ENCODE data around the gene CAV3. TPM values are rescaled to one million over a fixed set of nuclear protein-coding genes. Genes with fewer than 3 reads are reported as not detected.

CAV3 gene
- total RNA-seq, 1 donor from 2014 or later: not detected

DNA sequence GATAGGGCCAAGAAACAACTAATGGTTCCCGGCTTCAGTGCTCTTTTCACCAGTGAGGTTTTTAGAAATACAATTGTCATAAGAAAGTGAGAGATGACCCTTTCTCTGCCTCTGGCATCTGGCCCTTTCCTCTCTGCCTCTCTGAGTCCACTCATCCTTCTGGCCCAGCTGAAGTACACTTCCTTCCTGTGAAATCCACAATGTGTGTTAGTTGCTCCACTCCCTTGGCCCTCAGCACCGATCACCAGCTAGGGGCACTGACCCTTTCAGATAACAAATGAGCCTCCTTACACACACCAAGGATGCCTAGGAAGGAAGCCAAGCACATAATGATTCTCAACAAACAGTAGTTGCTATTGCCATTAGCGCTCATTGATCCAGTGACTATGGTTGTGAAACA lies 2.9 kb upstream of the CAV3 start:
- H3K27me3 Mint-ChIP-seq: no peaks in the 10 kb centered on the region
- H3K4me3 Mint-ChIP-seq (ENCODE audit: low read depth): no peak overlapping the region
- H3K36me3 Mint-ChIP-seq (ENCODE audit: insufficient read depth): no peaks in the 10 kb centered on the region
- peaks cover 18% of the 10 kb centered on the region for H3K4me1 Mint-ChIP-seq (ENCODE audit: low read depth)
- DNase-seq (ENCODE audit: low spot score, unreplicated experiment): no peak
- H3K9me3 Mint-ChIP-seq (ENCODE audit: low read depth): peaks cover 10% of the 10 kb centered on the region
- TF ChIP-seq, protein P1, sequence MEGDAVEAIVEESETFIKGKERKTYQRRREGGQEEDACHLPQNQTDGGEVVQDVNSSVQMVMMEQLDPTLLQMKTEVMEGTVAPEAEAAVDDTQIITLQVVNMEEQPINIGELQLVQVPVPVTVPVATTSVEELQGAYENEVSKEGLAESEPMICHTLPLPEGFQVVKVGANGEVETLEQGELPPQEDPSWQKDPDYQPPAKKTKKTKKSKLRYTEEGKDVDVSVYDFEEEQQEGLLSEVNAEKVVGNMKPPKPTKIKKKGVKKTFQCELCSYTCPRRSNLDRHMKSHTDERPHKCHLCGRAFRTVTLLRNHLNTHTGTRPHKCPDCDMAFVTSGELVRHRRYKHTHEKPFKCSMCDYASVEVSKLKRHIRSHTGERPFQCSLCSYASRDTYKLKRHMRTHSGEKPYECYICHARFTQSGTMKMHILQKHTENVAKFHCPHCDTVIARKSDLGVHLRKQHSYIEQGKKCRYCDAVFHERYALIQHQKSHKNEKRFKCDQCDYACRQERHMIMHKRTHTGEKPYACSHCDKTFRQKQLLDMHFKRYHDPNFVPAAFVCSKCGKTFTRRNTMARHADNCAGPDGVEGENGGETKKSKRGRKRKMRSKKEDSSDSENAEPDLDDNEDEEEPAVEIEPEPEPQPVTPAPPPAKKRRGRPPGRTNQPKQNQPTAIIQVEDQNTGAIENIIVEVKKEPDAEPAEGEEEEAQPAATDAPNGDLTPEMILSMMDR (IDR thresholded peaks at IDR 0.05; ENCODE audit: unreplicated experiment): no peak
- H3K27ac Mint-ChIP-seq: peak overlapping the region; percentile 7

DNA sequence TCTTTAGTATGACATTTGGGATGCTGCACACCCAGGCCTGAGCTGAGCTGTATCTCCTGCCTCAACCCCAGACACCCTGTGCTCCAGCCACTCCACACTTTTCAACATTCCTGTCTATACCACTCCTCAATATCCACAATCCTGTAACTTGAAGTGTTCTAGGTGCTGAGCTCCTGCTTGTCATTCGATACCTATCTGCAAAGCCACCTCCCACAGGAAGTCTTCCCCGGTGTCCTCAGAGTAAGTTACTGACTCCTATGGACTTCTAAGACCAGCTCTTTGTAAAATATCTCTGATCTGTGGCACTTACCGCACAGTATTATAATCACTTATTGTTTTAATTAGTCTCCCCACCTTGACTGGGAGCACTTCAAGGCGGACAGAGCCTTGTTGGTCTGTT lies 1.2 kb upstream of the CAV3 start:
- no peak overlapping the region for H3K4me3 Mint-ChIP-seq (ENCODE audit: low read depth)
- peaks cover 4% of the 10 kb centered on the region for H3K27me3 Mint-ChIP-seq
- H3K4me1 Mint-ChIP-seq (ENCODE audit: low read depth): peaks cover 16% of the 10 kb centered on the region
- H3K36me3 Mint-ChIP-seq (ENCODE audit: insufficient read depth): no peaks in the 10 kb centered on the region
- H3K9me3 Mint-ChIP-seq (ENCODE audit: low read depth): peaks cover 3% of the 10 kb centered on the region
- no peak for DNase-seq (ENCODE audit: low spot score, unreplicated experiment)
- TF ChIP-seq, protein P1 (IDR thresholded peaks at IDR 0.05; ENCODE audit: unreplicated experiment): no peak
- H3K27ac Mint-ChIP-seq: no peak overlapping the region

GRCh38 chr3:8734137-8734878 lies 706 bp downstream of the CAV3 start:
- H3K36me3 Mint-ChIP-seq (ENCODE audit: insufficient read depth): no peaks in the 10 kb centered on the region
- peaks cover 4% of the 10 kb centered on the region for H3K27me3 Mint-ChIP-seq

GRCh38 chr3:8734908-8735307 lies 1.3 kb downstream of the CAV3 start:
- Mint-ChIP-seq H3K27ac (no peak overlapping the region), H3K4me3 (ENCODE audit: low read depth) (no peak overlapping the region), H3K36me3 (ENCODE audit: insufficient read depth) (no peaks in the 10 kb centered on the region), H3K27me3 (peaks cover 4% of the 10 kb centered on the region), H3K9me3 (ENCODE audit: low read depth) (peaks cover 3% of the 10 kb centered on the region), H3K4me1 (ENCODE audit: low read depth) (peaks cover 16% of the 10 kb centered on the region)
- DNase-seq (ENCODE audit: low spot score, unreplicated experiment): no peak
- TF ChIP-seq, protein P1 (IDR thresholded peaks at IDR 0.05; ENCODE audit: unreplicated experiment): no peak

More at GRCh38 chr3:8734137-8734878, 706 bp downstream of the CAV3 start:
- DNase-seq (ENCODE audit: low spot score, unreplicated experiment): no peak
- H3K4me1 Mint-ChIP-seq (ENCODE audit: low read depth): peaks cover 16% of the 10 kb centered on the region
- no peak overlapping the region for H3K27ac Mint-ChIP-seq
- peaks cover 3% of the 10 kb centered on the region for H3K9me3 Mint-ChIP-seq (ENCODE audit: low read depth)
- TF ChIP-seq, protein P1 (IDR thresholded peaks at IDR 0.05; ENCODE audit: unreplicated experiment): no peak
- no peak overlapping the region for H3K4me3 Mint-ChIP-seq (ENCODE audit: low read depth)

DNA sequence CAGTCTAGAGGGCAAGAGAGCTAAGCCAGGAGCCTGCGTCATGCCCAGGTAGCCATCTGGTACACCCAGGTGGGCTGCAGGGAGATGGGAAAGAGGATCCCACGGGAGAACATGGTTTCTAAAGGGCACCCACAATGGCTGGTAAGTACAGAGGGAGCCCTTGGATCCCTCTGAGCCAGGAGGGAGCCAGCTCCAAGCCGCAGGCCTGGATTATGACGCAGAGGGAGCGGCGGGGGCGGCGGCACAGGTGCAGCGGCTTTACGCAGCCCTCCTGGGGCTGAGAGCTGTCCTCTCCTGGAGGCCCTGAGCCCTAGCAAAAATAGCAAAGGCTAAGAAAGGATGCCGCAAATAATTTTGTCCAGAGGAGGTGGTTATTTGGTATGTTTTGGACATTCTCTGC lies 2.8 kb downstream of the CAV3 start:
- TF ChIP-seq, protein P1 (IDR thresholded peaks at IDR 0.05; ENCODE audit: unreplicated experiment): no peak
- H3K4me3 Mint-ChIP-seq (ENCODE audit: low read depth): no peak overlapping the region
- no peak for DNase-seq (ENCODE audit: low spot score, unreplicated experiment)
- peaks cover 4% of the 10 kb centered on the region for H3K27me3 Mint-ChIP-seq
- no peak overlapping the region for H3K27ac Mint-ChIP-seq
- H3K9me3 Mint-ChIP-seq (ENCODE audit: low read depth): no peaks in the 10 kb centered on the region
- peaks cover 6% of the 10 kb centered on the region for H3K4me1 Mint-ChIP-seq (ENCODE audit: low read depth)
- no peaks in the 10 kb centered on the region for H3K36me3 Mint-ChIP-seq (ENCODE audit: insufficient read depth)
